GM18873 (cell line): Measurements from ENCODE around the gene COX7A2L.

Experiments
- ATAC-seq: cut with Tn5 transposase; IDR thresholded peaks from one replicate; pipeline ENCODE4 v1.9.1; 2021; ENCODE audit warnings: mild to moderate bottlenecking, moderate library complexity, moderate number of reproducible peaks; ENCODE audit not compliant: unreplicated experiment, low FRiP score

Gene COX7A2L

DNA sequence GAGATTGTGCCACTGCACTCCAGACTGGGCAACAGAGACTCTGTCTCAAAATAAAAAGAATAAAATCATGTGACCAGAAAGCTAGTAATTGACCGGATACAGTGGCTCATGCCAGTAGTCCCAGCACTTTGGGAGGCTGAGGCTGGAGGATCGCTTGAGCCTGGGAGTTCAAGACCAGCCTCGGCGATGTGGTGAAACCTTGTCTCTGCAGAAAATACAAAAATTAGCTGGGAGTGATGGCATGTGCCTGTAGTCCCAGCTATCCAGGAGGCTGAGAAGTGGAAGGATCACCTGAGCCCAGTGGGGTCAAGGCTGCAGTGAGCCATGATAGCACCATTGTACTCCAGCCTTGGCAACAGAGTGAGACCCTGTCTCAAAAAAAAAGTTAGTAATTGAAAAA lies 36.8 kb downstream of the COX7A2L start:
- ATAC-seq = no peak

DNA sequence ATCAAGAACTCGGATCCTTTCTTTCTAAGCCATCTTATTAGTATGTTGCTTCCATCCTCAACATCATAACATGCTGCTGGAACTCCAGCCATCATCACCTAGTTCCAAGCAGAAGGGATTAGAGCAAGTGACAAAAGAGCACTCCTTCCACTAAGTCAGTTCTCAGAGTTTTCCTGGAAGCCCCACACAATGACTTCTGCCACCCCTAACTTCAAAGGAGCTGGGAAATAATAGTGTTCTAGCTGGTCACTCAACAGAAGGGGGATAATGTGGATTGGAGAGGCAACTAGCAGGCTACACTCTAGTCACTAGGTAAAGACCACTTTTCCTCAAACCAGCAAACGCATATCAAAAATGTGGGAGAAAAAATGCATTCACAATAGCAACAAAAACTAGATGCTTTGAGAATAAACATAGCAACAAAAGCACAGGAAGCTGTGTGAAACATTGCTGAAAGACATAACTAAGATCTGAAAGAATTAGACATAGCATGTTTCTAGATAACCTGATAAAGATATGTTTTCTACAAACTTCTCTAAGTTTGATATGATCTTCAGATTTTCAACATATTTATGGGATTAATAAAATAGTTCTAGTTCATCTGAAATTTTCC lies 39.5 kb downstream of the COX7A2L start:
- no peak for ATAC-seq

- ATAC-seq = no peak
Observed at GRCh38 chr2:42319265-42319664, 41.8 kb downstream of the COX7A2L start.

DNA sequence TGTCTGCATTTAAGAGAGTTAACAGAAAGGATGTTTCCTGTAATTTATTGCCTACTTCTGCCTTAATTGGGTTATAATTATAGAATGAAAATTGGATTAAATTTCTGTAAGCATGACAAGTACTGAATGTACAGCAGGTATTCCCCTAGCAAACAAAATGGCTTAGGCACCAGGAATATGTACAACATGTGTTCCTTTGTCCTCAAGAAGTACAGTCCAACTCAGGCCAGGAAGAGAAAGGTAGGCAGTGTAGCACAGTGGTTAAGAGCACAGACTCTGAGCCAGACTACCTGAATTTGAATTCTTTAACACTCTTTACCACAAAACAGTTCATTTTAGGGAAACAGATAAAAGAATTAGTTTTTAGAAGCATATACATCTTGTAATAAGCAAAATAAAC lies 43.1 kb downstream of the COX7A2L start:
- no peak for ATAC-seq

GRCh38 chr2:42317486-42317885 lies 43.5 kb downstream of the COX7A2L start:
- ATAC-seq = no peak

DNA sequence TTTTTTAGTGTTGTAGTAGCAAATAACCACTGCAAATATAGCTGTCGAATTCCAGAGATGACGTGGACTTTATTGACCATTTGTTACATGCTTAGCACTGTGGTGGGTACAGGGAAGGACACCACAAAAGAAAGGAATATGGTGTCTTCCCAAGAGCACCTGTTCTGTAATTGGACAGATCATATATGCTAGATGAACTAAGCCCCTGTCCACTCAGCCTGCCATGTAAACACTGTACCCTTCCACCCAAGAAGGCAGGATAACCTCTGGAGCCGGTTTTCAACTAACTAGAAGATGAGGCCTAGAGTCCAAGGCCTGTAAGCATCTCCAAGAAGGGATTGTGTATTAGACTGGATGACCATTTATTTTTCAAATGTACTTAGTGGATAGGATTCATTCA lies 44.1 kb downstream of the COX7A2L start:
- no peak for ATAC-seq

DNA sequence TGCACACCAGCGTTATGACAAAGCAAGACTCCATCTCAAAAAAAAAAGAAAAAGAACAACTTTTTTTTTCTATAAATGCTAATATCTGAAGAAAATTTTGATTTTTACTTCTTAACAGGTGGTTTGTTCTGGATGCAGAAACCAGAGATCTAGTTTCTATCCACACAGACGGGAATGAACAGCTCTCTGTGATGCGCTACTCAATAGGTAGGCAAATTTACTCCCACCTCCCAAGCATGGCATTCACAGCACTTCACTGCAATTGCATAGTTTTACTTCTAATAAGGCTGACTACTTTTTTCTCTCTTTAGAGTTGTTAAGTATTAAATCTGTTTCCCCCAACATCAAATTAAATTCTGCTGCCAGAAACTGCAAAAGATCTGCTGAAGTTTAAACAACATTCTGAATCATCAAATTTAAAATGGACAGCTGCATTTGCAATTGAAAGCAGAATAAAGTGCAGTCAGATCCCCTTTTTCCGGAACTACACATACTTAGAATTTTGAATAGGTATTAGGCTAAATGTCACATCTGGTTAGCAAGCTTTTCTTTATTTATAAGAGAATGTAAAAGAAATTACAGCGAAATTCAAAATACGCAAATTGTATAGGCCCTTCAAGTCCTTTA lies 45.1 kb downstream of the COX7A2L start:
- ATAC-seq = no peak

DNA sequence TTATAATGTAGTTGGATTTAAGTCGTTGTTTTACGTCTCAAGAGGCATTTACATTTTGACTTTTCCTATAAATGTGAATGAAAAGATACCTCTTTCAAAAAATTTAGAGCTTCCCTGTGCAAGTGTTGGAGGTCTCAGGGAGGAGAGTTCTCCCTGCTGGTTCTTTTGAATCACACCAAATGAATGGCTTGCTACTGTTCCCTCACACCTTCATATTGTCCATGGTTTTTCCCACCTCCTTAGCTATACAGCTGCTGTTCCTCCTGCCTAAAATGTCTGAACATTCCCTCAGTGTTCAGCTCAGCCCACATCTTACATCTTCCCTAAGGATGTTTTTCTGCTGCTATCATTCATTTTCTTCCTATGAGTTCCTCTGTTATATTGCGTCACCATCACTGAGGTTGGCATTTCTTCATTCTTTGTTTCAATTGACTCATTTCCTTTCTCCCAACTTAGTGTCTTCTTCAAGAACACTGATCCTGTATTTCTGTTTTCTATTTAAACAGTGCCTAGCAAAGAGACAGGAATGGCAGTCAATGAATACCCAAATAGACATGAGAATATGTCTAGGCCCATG lies 46.0 kb downstream of the COX7A2L start:
- ATAC-seq = no peak

- ATAC-seq = no peak
Observed at GRCh38 chr2:42312106-42312505, 48.9 kb downstream of the COX7A2L start.

DNA sequence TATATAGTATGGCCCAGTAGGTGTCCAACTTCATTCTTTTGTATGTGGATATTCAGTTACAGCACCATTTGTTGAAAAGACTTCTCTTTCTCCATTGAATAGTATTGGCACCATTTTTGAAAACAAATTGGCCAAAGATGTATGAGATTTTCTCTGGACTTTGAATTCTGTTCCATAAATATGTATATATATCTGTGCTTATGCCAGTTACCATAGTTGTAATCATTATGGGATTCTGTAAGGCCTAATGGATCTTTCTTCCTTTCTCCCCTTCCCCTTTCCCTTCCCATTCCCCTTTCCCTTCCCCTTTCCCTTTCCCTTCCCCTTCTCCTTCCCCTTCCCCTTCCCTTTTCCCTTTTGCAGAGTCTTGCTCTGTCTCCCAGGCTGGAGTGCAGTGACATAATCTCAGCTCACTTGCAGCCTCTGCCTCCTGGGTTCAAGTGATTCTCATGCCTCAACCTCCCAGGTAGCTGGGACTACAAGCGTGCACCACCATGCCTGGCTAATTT lies 51.0 kb downstream of the COX7A2L start:
- ATAC-seq = no peak

- no peak for ATAC-seq
Observed at GRCh38 chr2:42309366-42309765, 51.7 kb downstream of the COX7A2L start.

DNA sequence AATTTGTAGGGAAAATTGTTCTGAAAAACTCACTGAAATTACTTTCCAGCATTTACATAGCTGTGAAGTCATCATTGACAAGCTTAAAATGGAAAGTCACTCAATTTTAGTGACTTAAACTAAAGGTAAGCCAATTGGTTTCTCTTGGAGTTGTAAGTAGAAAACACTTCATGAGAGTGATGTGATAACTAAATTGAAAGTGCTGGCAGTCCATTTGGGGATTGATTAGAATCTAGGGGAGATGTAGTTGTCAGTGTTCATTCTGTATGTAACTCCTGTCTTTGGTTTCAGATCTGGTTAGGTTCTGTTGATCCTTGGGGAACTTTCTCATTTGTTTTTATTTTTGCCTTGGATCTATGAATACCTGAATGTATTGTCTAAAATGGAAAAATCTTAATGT lies 53.8 kb downstream of the COX7A2L start:
- ATAC-seq = no peak

DNA sequence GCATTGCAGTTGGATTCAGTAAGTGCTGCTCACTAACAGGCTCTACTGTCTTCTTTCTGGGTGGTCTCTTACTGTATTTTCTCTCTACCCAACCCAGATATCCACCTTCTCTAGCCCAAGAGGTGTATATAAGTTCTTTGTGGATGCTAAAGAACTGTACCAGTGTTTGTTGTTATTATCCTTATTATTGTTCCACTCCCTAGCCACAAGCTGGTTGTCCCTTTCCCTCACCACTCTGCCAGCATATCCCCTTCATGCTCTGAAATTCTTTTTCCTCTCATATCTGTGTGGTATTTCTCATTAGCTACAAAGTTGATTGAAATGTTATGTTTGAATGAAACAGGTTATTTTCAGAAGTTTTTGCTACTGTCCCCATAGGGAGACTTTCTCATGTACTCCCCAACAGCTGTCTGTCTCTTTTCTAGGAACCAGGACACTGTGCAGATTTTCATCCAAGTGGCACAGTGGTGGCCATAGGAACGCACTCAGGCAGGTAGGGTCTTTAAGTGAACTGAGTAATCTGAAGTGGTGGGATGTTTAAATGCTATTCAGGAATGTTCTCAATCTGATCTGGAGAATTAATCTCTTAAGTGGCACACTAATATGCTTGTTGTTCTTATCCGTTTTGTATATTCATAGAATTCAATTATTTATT lies 56.8 kb downstream of the COX7A2L start:
- ATAC-seq = no peak

- ATAC-seq = no peak
Observed at GRCh38 chr2:42303252-42303651, 57.8 kb downstream of the COX7A2L start.

- no peak for ATAC-seq
Observed at GRCh38 chr2:42300527-42300926, 60.5 kb downstream of the COX7A2L start.
